Ishikawa (cell line): ENCODE results near the gene XAGE2.

Experiments used
- CEBPB ChIP-seq: IDR thresholded peaks from 2 replicates; pipeline ENCODE4 v1.6.1; 2012
- CREB1 ChIP-seq: IDR thresholded peaks from 2 replicates; pipeline ENCODE4 v1.6.1; 2012; ENCODE audit warnings: low read depth
- EGR1 ChIP-seq: IDR thresholded peaks from 2 replicates; pipeline ENCODE4 v1.6.1; 2012
- EP300 ChIP-seq: IDR thresholded peaks from 2 replicates; pipeline ENCODE4 v1.6.1; 2012; ENCODE audit warnings: borderline replicate concordance
- FOXM1 ChIP-seq: IDR thresholded peaks from 2 replicates; pipeline ENCODE4 v1.6.1; 2012; ENCODE audit warnings: low read depth, borderline replicate concordance
- MAX ChIP-seq: IDR thresholded peaks from 2 replicates; pipeline ENCODE4 v1.6.1; 2012
- NFIC ChIP-seq: IDR thresholded peaks from 2 replicates; pipeline ENCODE4 v1.6.1; 2012
- RAD21 ChIP-seq: IDR thresholded peaks from 2 replicates; pipeline ENCODE4 v1.6.1; 2012; ENCODE audit warnings: low read depth
- REST ChIP-seq: IDR thresholded peaks from 2 replicates; pipeline ENCODE4 v1.6.1; 2012; ENCODE audit warnings: low read depth, mild to moderate bottlenecking
- TAF1 ChIP-seq: IDR thresholded peaks from 2 replicates; pipeline ENCODE4 v1.6.1; 2012; ENCODE audit warnings: low read depth, mild to moderate bottlenecking
- TCF12 ChIP-seq: IDR thresholded peaks from 2 replicates; pipeline ENCODE4 v1.6.1; 2012; ENCODE audit warnings: low read depth
- TEAD4 ChIP-seq: IDR thresholded peaks from 2 replicates; pipeline ENCODE4 v1.6.1; 2012
- USF1 ChIP-seq: IDR thresholded peaks from 2 replicates; pipeline ENCODE4 v1.6.1; 2012
- YY1 ChIP-seq: IDR thresholded peaks from 2 replicates; pipeline ENCODE4 v1.6.1; 2012; ENCODE audit warnings: low read depth
- ZBTB7A ChIP-seq: IDR thresholded peaks from 2 replicates; pipeline ENCODE4 v1.6.1; 2012; ENCODE audit warnings: low read depth

XAGE2 gene

GRCh38 chrX:52355108-52355507, 13.7 kb upstream of the XAGE2 start:
- no peak for TF ChIP-seq CEBPB
- no peak for TF ChIP-seq YY1
- TF ChIP-seq TEAD4: no peak
- TF ChIP-seq MAX: no peak
- TF ChIP-seq RAD21: no peak
- no peak for TF ChIP-seq FOXM1
- TF ChIP-seq EP300: no peak
- TF ChIP-seq CREB1: no peak
- no peak for TF ChIP-seq TCF12

GRCh38 chrX:52359614-52360232, 9.1 kb upstream of the XAGE2 start:
- no peak for TF ChIP-seq CEBPB
- TF ChIP-seq FOXM1: no peak
- TF ChIP-seq MAX: no peak
- TF ChIP-seq NFIC: no peak
- no peak for TF ChIP-seq TEAD4
- TF ChIP-seq TCF12: no peak
- no peak for TF ChIP-seq USF1
- no peak for TF ChIP-seq REST
- TF ChIP-seq EGR1: no peak
- TF ChIP-seq YY1: no peak
- TF ChIP-seq ZBTB7A: no peak
- TF ChIP-seq EP300: no peak
- TF ChIP-seq TAF1: no peak
- no peak for TF ChIP-seq CREB1
- TF ChIP-seq RAD21: no peak

- TF ChIP-seq EGR1 (no peak), ZBTB7A (no peak), MAX (no peak), TEAD4 (no peak), REST (no peak), EP300 (no peak), TCF12 (no peak), RAD21 (no peak), CEBPB (no peak), TAF1 (no peak), USF1 (no peak), FOXM1 (no peak), YY1 (no peak)
Observed at GRCh38 chrX:52361941-52362340, 6.9 kb upstream of the XAGE2 start.

GRCh38 chrX:52363247-52363883, 5.5 kb upstream of the XAGE2 start:
- no peak for TF ChIP-seq RAD21
- TF ChIP-seq REST: no peak
- no peak for TF ChIP-seq CREB1
- TF ChIP-seq ZBTB7A: no peak
- no peak for TF ChIP-seq TCF12
- TF ChIP-seq USF1: no peak
- no peak for TF ChIP-seq YY1
- TF ChIP-seq MAX: no peak
- no peak for TF ChIP-seq FOXM1
- TF ChIP-seq TEAD4: no peak
- no peak for TF ChIP-seq TAF1
- TF ChIP-seq CEBPB: no peak
- TF ChIP-seq NFIC: no peak
- no peak for TF ChIP-seq EP300
